ENCODE results near the gene BECN2.
A peak's percentile ranks its signal among the peaks of the same experiment; 100 is the strongest.

The BECN2 gene, protein sequence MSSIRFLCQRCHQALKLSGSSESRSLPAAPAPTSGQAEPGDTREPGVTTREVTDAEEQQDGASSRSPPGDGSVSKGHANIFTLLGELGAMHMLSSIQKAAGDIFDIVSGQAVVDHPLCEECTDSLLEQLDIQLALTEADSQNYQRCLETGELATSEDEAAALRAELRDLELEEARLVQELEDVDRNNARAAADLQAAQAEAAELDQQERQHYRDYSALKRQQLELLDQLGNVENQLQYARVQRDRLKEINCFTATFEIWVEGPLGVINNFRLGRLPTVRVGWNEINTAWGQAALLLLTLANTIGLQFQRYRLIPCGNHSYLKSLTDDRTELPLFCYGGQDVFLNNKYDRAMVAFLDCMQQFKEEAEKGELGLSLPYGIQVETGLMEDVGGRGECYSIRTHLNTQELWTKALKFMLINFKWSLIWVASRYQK

DNA sequence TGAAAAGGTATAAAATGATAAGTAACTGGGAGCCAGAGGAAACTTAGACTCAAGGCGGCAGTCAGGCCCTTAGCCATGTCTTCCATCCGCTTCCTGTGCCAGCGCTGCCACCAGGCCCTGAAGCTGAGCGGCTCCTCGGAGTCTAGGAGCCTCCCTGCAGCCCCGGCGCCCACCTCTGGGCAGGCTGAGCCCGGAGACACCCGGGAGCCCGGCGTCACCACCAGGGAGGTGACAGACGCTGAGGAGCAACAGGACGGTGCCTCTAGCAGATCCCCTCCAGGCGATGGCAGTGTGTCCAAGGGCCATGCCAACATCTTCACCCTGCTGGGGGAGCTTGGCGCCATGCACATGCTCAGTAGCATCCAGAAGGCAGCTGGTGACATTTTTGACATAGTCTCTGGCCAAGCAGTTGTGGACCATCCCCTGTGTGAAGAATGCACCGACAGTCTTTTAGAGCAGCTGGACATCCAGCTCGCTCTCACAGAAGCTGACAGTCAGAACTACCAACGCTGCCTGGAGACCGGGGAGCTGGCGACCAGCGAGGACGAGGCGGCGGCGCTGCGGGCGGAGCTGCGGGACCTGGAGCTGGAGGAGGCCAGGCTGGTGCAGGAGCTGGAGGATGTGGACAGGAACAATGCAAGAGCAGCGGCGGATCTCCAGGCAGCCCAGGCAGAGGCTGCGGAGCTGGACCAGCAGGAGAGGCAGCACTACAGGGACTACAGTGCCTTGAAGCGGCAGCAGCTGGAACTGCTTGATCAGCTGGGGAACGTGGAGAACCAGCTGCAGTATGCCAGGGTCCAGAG is at the start of gene BECN2:
Gene BECN2, plus strand, starts transcription at position 76 of the 803 bp plus-strand sequence. Its CDS starts 0 bp downstream, at position 76.
- no peak for DNase-seq (ENCODE audit: low read depth)

DNA sequence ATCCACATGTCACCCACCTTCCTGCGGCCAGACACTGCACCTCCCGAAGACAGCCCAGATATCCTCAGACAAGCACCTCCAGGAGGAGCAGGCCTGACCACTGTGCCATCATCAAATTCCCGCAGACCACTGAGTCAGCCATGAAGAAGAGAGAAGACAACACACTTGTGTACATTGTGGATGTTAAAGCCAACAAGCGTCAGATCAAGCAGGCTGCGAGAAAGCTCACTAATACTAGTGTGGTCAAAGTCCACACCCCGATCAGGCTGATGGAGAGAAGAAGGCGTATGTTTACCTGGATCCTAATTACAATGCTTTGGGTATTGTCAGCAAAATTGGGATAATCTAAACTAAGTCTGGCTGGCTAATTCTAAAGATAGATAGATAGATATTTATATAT is 41.4 kb upstream of the BECN2 start:
- no peak for DNase-seq (ENCODE audit: low read depth)

DNA sequence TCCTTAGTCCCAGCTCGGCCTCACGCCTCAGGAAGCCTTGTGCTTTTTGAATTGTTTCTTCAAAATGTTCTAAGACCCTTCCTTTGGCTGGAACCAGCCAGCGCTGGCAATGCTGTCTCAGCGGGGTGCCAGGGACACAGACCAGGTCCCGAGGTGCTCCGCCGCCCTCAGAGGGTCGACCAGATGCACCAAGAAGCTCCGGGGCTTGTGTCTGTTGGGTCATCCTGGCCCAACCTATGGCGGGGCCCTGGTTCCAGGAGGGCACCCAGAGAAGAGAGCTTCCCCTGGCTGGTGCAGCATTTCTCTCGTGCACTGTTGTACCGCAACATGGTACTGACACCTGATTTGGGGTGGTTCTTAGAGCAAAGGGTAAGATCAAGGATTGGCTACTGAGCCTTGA is 40.1 kb upstream of the BECN2 start:
- no peak for DNase-seq (ENCODE audit: low read depth)

DNA sequence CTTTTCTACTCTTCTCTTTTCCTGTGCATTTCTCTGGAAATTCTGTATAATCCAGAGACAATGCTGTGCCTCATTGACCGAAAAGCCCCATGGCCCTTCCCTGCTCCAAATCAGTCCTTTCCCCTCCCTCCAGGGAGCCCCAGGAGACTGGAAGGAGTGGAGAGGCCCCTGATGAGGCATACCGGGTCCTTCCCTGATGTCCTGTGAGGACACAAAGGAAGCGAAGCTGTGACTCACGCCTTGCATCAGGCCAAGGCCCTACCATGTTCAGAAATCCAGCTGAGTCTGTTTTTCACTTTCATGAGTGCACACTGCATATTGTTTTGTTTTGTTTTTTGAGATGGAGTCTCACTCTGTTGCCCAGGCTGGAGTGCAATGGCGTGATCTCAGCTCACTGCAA is 38.7 kb upstream of the BECN2 start:
- peak; percentile 61 for DNase-seq (ENCODE audit: low read depth)

DNA sequence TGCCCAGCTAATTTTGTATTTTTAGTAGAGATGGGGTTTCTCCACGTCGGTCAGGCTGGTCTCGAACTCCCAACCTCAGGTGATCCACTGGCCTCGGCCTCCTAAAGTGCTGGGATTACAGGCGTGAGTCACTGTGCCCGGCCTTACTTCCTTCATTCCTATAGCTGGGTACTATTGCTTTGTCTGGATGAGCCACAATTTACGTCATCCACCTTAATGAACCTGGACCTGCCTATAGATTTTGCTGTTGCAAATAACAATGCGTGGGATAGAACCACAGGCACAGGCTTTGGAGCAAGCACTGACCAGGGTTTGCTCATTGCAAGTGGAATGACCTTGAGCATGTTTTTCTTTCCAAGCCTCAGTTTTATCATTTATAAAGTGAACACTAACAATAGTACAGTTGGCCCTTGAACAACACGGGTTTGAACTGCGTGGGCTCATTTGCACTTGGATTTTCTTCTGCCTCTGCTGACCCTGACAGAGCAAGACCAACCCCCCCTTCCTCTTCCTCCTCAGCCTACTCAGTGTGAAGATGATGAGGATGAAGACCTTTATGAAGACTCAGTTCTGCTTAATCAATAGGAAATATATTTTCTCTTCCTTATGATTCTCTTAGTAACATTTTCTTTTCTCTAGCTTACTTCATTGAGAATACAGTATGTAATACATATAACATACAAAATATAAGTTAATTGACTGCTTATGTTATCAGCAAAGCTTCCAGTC is 33.3 kb upstream of the BECN2 start:
- DNase-seq (ENCODE audit: low read depth) = no peak

DNA sequence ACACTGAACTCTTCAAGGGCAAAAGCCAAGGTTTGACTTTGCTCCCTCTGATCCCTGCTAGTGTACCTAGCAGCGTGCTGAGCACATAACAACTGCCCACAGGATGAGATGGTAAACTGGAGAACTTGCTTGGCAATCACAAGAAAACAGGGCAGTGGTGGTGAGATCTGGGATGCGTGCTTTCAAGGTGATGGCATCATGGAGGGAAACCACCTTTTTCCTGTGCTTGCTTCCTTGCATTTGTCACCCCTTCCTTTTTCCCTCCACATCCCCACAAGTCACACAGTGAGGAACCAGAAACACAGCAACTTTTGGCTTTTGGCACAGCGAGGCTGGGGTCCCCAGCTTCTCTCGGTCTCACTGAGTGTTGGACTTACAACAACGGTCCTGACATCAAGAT is 31.4 kb upstream of the BECN2 start:
- DNase-seq (ENCODE audit: low read depth) = no peak

DNA sequence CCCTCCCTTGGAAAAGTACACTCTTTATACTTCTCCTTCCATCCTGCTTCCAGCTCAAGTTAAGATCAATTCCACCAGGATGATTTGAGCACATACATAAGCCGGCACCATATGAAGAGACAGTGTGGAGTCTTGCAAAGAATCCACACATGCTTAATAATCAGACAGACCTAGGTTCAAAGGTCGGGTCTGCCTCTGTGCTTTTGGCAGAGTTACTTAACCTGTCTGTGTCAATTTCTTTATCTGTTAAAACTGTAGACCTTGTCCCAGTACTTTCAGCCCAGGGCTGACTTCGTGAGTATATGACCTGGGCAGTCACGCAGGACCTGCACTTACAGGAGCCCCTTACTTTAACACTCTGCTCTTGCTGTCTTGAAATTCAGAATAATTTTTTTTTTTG is 30.2 kb upstream of the BECN2 start:
- DNase-seq (ENCODE audit: low read depth) = no peak

DNA sequence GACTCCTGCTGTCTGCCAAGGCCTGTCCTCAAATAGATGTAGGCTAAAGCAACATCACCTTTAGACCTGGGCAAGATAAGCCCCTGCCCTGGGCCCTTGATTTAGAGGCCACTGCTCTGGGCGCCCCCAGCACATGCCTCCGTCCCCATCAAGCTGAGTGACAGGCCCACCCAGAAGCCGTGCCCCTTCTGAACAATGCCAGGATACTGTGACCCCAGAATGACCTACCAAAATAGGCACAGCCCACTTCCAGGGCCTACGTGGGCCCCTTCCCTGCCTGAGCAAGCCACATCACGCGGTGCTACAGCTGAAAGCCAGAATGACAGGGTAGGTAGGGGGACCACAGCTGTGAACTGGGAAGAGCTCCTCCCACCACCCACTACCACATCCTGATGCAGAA is 24.7 kb upstream of the BECN2 start:
- DNase-seq (ENCODE audit: low read depth) = no peak

DNA sequence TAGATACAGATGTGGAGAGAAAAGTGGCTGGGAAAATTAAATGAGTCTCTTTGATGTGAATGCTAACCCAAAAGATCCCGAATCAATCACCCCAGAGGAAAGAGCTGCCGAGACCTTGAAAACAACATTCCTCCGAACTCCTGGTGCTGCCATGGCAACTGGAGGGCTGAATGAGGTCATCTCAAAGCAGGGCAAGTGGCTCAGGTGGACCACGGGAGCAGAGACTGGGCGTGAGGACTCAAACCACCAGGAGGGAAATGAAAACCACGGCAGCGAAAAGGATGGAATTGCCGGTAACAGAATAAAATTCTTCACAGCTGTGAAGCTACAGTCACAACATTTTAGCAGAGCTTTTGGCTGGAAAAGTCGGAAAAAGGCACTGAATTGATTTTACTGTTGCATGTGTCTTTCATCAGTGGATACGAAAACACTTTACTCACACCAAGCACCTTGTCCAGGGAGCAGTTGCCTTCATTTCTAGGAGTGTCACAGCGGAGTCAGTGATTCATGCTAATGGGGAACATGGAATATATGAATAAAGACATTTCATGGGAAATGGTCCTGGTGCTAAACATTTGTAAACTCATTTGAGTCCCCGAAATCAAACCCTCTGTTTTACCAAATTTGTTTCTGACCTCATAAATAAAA is 23.2 kb upstream of the BECN2 start:
- peak; percentile 60 for DNase-seq (ENCODE audit: low read depth)

DNA sequence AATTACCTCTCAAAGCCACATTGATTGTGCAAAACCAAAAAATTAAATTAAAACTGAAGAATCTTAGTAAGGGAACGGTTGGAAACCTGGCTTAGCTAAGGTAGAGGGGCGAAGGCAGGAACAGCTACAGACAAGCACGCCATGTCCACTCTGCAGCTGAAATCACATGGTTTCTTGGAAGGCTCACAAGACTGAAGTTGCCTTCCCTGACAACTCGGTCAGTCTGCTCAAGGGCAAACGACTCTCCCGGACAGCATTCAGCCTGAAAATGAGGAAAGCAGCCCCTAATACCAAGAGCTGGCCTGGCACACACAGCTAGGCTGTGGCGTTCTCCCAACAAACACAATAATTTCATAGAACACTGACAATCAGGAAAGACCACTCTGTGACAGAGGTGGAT is 22.7 kb upstream of the BECN2 start:
- DNase-seq (ENCODE audit: low read depth) = no peak

DNA sequence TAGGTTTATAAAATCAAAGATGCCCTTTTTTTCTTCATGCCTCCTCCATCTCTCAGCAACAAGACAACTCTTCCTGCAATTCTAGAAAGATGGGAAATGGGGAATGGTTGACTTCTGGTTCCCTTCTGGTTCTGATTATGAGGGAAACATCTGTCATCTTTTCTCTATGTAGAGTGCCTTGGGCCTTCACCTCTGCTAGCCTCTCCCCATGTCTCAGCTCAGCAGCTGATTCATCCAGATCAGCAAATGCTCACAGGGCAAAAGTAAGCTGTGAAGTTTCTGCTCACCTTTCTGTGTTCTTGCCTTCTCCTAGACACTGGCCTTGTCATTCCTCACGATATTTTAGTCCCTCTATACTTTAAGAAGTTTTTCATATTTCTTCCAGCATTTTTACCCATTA is 17.8 kb upstream of the BECN2 start:
- no peak for DNase-seq (ENCODE audit: low read depth)

DNA sequence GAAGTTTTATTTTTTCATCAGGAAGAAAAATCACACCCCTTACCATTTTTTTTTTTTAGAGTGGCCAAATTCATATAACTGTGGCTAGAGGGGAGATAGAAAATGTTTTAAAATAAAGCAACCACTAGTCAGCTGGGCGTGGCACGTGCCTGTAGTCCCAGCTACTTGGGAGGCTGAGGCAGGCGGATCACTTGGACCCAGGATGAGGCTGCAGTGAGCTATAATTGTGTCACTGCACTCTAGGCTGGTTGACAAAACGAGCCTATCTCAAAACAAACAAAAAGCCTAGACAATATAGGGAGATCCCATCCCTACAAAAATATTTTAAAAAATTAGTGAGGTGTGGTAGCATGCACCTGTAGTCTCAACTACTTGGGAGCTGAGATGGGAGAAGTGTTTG is 14.8 kb upstream of the BECN2 start:
- DNase-seq (ENCODE audit: low read depth) = no peak

DNA sequence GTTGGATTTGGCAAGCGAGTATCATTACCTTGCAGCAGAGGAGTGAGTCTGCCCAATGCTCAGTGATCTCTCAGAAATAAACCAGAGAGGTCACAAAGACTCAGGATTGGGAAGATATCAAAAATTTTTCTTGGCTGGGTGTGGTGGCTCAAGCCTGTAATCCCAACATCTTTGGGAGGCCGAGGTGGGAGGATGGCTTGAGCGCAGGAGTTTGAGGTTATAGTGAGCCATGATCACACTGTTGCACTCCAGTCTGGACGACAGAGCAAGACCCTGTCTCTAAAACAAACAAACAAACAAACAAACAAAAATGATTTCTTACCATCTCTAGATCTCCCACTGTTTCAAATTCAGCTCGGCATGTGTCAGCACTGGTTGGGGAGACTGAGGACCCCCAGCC is 13.3 kb upstream of the BECN2 start:
- DNase-seq (ENCODE audit: low read depth) = no peak

DNA sequence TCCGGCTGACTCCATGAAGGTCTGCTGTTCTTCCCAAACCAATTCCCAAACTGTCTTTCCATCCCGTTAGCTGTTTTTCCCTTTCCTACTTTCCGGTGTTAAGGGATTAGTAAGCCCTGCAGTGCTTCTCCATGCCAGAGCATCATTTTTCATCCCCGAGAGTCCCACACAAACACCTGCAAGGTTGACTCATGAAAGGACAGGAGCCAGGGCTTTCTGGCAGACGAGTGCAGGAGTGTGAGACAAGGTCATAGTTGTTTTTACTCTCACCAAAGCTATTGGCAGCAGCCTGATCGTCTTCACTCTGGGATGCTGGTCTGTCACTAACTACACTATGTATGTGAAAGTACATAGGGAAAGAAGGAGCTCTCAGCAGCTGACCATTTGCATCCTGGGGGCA is 10.2 kb upstream of the BECN2 start:
- DNase-seq (ENCODE audit: low read depth) = no peak

DNA sequence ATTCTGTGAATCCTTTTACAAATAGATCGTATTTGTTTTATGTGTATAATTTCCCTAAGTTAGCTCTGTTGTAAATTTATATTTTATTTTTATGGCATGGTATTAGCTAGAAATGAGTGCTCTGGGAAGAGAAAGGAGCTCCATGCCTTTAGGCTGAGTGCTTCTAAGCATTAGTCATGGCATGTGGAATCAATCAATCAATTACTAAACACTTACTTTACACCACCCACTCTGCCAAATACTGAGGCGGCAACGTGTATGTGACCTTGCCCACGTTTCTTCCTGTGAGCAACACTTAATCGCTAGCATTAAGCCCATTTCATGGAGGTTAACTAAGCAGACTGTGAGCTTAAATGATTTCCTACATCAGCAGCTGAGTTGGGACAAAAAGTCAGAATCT is 7.2 kb upstream of the BECN2 start:
- DNase-seq (ENCODE audit: low read depth) = peak; percentile 82

DNA sequence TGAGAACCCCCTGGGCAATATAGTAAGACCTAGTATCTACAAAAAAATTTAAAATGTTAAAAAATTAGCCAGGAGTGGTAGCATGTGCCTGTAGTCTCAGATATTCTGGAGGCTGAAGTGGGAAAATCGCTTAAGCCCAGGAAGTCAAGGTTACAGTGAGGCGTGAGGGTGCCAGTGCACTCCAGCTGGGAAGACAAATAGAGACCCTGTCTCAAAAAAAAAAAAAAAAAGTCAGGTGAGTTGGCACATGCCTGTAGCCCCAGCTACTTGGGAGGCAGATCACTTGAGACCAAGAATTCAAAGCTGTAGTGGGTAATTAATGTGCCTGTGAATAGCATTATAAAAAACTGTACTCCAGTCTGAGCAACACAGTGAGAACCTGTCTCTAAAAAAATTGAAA is 4.6 kb downstream of the BECN2 start:
- no peak for DNase-seq (ENCODE audit: low read depth)

DNA sequence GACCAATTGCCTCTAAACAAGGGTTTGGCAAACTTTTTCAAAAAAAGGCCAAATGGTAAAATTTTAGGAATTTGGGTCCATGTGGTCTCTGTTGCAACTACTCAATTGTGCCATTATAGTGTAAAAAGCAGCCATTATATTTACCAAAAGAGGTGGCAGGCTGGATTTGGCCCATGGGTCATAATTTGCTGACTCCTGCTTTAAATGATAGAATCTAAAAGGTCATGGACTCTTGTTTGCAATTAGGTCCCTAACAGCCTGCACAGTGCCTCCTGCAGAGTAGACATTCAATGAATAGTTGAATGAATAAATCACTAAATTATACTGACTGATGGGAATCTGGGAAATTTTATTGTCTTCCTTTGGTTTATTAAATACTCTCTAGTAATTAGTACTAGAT is 6.2 kb downstream of the BECN2 start:
- DNase-seq (ENCODE audit: low read depth) = no peak

DNA sequence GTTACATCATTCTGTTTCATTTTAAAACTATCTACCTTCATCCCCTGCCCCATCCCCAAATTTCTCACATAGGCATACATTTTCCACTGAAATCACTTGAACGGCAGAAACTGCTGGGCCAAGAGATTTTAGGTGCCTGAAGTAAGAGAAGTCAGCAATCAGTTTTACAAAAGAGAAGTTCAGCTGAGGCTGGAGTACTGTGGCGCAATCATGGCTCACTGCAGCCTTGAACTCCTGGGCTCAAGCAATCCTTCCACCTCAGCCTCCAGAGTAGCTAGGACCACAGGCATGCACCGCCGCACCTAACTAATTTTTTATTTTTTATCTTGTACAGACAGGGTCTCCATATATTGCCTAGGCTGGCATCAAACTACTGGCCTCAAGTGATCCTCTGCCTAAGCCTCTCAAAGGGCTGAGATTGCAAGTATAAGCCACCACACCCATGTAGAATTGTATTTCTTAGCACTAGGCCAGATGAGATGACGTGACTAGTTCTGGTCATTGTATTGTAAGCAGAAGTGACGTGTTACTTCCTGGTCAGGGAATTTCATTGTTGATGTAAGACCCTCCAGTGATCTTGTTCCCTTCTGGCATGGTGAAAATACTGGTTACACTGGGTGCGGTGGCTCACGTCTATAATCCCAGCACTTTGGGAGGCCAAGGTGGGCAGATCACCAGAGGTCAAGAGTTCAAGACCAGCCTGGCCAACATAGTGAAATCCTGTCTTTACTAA is 7.1 kb downstream of the BECN2 start:
- peak; percentile 54 for DNase-seq (ENCODE audit: low read depth)

DNA sequence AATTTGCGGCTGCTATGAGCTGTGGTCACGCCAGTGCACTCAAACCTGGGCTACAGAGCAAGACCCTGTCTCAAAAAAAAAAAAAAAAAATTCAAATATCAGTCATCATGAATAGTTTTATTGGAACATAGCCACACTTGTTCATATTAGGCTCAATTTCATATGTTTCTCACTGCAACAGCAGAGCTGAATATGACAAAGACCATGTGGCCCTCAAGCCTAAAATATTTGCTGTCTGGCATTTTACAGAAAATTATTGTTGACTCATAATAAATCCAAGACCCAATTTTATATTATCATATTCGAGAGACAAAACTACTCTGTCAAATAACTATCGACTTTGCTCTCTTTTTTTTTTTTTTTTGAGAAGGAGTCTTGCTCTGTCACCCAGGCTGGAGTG is 11.0 kb downstream of the BECN2 start:
- no peak for DNase-seq (ENCODE audit: low read depth)

DNA sequence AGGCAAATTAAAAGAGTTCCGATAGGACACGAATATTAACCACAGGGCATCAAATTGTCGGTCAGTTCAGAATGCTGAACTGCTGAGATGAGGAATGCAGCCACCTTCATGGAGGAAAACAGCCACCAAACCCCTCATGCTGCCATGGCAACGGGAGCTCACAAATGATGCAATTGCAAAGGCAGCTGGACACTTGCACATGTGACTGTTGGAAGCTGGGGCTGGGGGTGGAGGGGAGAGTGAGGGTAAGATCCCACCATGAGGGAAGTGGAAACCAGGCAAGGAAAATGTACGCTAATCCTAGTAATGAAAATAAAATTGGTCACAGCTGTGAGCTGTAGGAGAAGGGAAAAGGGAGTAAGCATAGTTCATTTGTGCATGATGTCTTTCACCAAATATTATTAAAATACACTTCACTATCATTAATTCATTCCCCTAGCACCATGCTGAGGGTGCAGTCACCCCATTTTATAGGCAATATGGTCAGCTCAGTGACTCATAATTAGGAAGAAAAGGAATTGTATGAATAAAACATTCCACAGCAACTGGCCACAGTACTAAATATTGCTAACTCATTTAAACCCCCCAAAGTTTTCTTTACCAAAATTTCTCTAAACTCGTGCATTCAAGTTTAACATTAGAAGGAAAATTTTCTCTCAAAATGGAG is 15.3 kb downstream of the BECN2 start:
- DNase-seq (ENCODE audit: low read depth) = peak; percentile 62

DNA sequence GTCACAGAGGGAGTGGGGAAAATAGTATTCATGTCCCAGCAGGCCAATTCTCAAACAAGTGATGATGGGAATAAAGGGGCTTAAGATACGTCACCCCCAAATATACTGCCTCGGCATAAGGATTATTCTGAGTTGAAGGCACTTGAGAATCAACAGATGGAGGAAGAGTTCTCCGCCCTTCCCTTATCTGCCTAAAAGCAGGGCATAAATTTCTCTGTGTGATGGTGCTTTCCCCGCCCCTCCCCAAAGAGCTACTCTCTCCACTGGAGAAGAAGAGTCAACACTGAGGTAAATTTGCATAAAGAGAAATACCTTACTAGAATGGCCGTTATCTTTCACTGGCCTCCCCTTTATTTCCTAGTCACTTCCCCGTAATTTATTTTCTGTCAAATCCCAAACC is 18.7 kb downstream of the BECN2 start:
- no peak for DNase-seq (ENCODE audit: low read depth)

Measured in fibroblast of the conjunctiva (primary cell).